HG02870 (cell line): ENCODE data around the gene HRH2.
"Not testable (repeated sequence)": the region's sequence is repeated elsewhere in the genome, so short reads cannot be mapped to it uniquely, and the experiment has no call there.

Source experiments
- ATAC-seq: cut with Tn5 transposase; IDR thresholded peaks from one replicate; pipeline ENCODE4 v1.9.1; 2021; ENCODE audit warnings: mild to moderate bottlenecking, moderate library complexity; ENCODE audit not compliant: unreplicated experiment

HRH2 gene

DNA sequence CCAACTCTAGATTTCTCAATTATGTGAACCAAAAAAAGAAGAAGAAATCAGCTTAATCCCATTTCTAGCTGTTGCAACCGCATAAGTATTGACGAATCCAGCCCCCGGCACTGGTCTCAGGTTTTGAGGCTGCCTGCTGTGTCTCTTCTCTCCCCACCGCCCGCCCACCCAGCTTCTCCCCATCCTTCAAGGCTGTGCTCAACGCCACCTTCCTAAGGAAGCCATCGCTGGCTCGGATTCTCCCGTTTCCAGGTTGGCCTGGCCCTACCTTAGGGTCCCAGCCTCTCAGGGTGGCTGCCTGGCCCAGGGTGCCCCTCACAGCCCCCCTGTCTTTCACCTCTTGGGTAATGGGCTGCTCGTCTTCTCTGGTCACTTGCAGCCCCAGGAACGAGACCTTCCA, 77.8 kb downstream of the HRH2 start:
- no peak for ATAC-seq

DNA sequence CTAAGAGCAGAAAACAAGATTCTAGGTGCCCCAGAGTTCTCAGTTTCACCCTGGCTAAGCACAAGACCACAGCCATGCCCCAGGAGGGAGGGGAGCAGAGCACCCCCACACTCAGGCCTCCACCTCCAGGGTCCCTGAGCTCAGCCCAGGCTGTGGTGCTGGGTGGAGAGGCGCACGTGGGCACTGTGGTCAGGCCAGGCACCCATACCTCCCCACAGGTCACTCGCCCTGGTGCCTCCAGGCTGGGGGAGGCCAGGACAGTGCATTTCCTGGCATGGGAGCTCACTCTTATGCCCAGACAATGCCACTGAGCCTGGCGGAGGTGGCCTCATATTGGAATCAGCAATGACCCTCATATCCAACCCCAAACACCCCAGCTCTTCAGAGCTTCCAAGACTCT, 78.8 kb downstream of the HRH2 start:
- ATAC-seq = no peak

DNA sequence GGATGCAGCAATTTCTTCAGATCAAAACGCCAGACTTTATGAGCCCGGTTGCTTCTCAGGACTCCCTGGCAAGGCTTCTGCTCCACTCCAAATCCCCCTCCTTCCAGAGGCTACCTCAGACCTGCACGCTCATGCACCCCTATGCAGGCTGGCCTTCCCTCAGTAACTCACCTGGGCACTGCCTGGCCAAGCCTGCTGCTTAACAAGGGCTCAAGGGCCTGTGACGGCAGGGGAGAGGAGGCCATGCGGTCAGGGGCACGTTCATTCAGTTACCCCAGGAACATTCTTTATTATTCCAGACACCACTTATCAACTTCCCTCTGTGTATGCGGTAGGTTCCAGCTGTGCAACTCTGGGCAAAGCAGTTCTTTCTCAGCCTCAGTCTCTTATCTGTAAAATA, 79.6 kb downstream of the HRH2 start:
- ATAC-seq = no peak

DNA sequence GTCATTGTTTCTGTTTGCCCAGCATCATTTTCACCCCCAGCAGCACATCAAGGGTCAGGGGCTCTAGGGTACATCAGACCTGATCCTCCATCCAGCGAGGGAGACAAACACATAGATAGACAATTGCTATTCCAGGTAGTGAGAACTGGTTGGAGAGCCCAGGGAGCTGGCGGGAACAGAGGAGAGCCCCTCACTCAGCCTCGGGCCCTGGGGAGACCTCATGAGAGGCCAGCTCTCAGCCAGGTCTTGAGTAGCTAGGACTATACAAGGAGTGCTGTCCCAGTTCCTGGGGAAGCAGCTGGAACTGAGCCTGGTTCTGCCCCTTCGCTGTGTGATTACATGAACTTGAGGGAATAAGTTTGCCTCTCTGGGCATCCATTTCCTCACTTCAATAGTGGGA, 80.3 kb downstream of the HRH2 start:
- ATAC-seq = no peak

DNA sequence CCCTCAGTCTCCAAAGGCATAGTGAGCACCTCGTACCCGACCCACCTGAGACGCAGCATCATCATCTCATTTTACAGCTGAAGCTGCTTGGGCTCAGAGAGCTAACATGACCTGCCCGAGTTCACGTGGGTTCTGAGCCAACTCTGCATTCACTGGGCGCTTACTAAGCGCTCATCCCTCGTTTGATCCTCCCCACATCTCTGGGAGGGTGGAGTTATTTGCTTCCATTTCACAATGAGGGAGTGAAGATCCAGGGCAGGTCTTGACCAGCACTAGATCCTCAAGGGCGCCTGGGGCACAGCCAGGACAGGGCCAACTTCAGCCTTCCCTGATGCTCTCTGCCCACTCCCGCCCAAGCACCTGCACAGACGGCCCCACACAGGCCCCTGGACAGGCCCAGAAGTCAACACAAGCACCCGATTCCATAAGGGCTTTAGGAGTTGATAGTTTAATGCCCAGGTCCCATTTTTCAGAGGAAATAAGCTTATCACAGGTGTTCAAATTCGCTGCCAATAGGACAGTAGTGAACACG, 80.8 kb downstream of the HRH2 start:
- no peak for ATAC-seq

DNA sequence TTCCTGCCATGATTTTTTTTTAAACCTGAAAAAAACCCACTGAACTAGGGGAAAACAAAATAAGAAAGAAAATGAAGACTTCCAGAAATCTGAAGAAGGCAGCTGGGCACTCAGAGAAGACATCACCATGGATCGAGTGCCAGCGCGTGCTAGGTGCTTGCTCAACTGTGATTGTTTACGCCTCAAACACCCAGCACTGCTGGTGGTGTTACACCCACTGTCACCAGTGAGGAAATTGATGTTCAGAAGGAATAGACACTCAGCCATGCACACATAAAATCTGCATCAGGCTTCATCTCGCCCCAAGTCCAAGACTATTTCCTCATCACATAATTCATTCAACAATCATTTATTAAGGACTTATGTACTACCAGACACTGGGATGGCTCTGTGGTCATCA, 82.1 kb downstream of the HRH2 start:
- ATAC-seq = no peak

DNA sequence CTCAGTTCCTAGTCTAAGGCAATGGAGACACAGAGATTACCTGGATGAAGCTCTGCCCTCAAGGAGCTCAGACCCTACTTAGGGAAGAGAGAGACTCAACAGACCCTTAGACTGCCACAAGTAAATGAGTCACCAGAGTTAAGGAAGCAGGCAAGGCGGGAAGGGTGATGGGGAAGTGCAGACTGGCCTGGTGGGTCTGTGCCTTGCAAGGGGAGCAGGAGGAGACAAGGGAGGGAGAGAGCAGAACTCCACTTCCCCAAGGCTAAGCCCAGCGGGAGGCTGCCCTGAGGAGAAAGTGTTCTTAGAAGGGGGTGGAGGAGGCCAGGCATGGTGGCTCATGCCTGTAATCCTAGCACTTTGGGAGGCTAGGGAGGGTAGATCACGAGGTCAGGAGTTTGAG, 83.7 kb downstream of the HRH2 start:
- no peak for ATAC-seq

DNA sequence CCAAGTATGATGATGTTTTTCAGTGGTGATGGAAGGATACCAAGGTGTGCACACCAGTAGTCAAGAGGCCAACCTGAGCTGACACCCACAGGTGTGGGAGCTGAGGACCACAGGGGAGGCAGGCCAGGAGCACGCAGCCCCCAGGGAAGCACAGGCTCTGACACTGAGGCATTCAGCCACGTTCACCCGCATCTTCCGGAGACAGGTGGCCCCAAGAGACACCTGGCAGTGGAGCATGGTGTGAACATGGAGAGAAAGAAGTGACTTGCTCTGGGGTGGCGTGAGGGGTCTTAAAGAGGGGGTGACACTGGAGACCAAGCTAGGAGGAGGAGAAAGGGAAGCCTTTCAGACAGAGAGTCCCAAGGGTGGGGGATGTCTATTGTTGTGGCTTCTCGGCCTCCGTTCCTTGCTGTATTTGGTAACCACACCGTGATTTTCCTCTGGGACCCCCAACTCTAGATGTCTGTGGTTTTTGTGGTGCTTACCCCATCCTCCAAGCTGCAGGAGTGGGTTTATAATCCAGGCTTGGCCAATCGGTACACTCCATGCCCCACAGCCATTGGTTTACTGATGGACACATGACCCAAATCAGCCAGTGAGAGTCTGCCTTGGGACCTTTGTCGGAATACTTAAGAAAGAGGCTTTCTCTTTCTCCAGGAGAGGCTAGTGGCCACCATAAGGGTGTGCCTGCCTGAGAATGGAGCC, 84.6 kb downstream of the HRH2 start:
- no peak for ATAC-seq

DNA sequence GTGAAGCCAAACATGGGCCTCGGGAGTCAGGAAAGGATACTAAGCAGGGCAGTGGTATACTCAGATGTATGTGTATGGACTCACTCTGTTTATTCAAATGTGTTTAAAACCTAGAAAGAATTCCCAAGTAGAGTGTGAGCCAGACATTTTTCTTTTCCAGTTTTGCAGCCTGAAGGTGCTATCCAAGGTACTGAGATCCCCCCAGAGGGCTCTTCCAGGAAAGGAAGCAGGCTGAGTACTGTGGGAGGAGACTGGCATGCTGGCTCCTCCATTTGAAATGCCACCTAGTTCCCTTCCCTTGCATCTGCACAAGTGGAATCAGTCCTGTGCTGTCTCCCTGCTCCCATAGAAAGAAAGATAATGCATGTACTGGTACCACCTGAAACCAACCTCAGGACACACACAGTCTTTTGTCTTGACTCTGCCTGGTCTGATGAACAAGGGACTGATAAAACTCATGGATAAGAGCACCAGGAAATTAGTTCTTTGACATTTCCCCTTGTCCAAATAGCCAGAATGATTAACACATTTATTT, 85.9 kb downstream of the HRH2 start:
- ATAC-seq = no peak

DNA sequence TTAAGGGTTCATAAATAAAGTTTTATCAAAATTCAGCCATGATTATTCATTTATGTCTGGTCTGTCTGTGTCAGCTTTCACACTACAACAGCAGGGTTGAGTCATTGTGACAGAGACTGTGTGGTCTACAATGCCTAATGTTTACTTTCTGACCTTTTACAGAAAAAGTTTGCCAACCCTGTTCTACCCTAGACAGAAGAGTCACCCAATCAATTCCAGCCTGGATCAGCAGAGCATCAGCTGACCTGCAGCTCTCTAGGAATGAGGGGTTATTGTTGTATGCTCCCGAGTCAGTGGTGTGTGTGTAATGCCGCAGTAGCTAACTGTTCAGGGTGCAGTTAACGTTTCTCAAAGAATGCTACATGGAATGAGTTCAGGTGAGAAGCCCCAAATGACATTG, 87.3 kb downstream of the HRH2 start:
- ATAC-seq = no peak

DNA sequence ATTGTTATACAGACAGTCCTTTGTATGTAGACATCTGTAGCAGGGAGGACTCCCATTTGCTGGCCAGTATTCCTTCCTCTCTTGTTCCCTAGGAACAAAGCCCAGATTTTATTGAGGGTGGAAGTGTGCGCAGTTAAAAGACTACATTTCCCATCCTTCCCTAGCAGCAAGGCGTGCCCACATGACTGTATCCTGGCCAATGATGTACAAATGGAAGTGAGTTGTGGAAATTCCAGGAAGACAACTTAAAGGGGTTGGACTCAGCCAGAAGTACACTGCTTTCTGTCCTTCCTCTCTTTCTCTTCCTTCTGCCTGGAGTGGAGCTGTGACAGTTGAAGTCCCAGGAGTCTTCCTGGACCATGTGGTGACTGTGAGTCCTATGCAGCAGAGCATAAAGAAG, 89.0 kb downstream of the HRH2 start:
- ATAC-seq = no peak

DNA sequence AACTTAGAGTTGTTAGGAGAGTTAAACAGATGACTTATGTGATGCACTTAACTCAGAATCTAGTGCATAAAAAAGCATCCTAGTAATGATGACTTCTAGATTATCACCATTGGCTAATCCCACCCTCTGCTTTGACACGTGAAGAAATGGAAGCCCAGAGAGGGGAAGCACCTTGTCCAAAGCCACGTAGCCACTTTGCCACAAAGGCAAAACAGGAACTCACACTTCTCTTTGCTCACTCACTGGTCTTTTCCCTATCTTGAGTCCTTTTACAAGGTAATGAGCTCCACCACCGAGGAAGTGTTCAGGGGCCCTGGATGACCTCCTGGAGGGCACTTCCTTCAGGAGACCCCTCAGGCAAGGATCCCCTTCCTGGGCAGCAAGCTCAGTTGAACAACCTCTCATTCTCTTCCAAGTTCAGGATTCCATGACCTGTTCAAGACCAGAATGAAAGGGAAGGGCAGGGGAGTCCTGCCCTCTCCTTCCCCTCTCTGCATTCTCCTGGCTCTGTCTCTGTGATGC, 89.7 kb downstream of the HRH2 start:
- ATAC-seq = no peak

DNA sequence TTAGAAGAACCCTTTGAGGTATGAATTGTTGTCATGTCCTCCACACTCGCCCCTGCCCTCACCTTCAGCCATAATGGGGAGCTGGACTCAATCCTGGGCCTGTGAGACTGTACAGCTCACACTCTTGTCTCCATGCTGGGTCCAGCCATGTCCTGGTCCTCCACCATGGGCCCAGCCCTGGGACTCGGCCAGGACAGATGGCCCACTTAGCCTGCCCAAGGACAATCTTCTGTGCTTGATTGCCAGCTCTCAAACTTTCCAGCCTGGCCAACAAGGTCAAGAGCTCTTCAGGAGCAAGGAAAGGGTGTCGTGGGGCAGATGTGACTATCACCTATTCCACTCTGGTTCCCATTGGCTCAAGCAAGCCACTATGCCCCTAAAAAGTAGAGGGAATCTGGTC, 90.8 kb downstream of the HRH2 start:
- ATAC-seq = no peak

DNA sequence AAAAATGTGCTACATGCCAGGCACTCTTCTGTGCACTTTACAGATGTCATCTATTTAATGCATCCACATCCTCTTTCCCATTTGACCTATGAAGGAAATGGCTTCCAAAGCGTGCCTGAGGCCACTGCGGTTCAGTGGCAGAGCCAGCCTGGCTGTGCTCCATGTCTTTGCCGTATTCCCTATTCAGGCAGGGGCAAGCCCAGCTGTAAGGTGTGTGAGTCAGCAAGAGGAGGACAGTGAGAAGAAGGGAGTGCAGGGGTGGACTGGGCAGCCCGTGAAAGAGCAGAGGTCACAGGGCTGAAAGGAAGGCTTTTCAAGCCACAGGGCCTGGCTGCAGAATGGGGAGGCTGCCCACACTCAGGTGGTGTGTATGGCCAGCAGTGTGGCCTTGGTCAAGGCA, 91.7 kb downstream of the HRH2 start:
- ATAC-seq = no peak

DNA sequence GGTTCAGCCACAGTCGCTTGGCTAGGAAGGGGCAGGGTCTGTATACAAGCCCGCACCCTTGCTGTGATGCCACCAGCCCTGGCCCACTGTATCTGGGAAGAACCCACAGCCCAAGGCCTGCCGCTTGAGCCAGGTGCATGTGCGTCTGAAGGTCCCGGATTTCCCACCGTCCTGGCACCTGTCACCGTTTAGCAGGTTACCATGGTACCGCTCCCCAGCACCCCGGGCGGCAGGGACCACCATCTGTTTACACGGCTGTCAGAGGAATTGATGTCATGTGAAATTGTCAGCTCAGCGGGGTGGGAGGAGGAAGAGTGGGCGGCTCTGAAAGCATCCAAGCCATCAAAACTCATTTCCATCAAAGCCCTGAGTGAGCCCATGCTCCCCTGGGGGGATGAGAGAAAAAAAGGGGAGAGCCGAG, 92.7 kb downstream of the HRH2 start:
- ATAC-seq = no peak

DNA sequence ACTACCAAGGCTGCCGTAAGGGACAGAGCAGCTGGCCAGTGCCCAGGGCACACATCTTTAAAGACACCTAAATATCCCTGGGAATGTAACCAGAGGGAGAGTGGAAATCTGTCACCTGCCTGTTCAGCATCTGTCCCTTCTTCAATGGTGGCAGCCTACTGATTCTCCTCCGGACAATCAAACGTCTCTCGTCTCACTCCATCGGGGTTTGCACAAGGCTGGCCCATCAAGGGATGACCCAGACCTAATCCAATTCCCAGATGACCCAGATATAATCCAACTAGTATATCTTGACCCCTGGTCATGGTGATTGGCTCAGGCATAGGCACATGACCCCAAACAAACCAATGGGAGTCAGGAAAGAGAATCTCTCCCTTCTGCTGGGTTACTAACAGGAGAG, 93.5 kb downstream of the HRH2 start:
- ATAC-seq = no peak

DNA sequence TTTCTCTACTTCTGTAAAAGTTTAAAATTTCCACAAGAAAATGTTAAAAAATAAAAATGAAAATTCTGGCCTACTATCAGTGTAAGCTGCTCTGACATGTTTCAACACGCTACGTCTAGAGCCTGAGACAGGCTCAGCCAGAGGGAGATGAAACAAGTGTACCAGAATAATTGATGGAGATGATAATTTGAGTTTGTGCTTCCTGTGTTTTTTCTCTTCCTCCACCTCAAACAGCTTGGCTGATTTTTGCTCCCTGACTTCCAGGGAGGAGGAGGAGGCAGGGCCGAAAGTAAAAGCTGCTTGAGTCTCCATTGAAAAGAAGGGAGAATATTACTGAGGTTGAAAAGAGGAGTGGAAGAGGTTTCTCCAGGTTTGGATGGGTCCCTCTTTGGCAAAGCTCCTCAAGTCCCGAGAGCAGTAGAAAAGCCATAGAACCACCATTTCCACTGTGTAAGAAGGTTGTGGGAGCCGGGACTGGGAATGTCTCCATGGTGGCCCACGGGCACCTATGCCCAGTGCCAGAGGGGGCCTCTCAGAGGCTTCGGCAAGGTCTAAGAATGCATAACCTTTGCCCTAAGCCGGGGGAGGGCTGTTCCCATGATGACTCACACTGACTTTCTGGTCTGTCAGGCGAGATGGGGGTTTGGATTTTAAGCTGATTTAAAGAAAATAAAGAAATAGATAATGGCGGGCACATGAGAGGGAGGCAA, 95.1 kb downstream of the HRH2 start:
- ATAC-seq = no peak

DNA sequence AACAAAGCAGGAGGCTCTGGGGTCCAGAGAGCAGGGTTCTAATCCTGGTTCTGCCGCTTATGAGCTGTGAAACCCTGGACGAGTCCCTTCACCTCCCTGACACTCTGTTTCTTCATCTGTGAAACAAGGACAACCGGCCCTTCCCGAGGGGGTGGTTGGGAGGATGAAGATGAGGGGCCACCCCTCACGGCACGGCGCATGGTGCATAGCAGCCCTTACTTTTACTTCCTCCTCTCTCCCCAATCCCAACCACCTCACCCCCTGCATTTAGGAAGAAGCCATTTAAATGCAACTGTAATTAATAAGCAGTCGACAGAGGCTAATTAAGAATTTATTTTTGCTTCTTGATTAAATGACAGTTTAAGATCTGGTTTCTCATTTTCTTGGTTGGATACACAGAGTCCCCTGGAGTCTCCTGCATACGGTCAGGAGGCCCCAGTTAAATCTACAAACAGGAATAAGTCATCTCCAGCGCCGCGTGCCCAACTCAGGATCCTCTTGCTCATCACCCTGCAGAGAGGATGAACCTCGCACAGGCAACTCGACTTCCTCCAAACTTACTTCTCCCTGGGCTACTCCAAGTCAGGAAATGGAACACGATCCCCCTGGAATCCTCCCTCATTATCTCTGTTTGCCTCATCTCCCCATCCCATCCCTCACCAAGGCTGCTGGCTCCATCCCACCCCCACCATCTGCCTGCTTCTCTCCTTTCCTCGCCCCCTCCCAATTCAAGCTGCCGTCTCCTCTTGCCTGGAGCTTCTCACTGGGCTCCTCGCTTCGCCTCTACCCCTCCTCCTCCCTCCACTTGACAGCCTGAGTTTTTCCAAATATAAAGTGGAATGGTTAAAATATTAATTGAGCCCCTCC, 95.9 kb downstream of the HRH2 start:
- ATAC-seq = no peak

DNA sequence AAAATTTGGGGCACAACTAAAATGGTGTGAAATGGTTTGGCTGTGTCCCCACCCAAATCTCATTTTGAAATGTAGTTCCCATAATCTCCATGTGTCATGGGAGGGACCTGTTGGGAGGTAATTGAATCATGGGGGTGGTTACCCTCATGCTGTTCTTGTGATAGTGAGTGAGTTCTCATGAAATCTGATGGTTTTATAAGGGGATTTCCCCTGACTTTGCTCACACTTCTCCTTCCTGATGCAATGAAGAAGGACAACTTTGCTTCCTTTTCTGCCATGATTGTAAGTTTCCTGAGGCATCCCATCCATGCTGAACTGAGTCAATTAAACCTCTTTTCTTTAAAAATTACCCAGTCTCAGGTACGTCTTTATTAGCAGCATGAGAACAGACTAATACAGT, 102.1 kb downstream of the HRH2 start:
- ATAC-seq = not testable (repeated sequence)
